ENCODE data around the gene ERF. TPM values are rescaled to one million over a fixed set of nuclear protein-coding genes. Genes with fewer than 3 reads are reported as not detected.

ERF gene
- total RNA-seq, 1 donor from 2014 or later = 51.6 TPM

- DNase-seq (ENCODE audit: low spot score in 2 of 2) = no peak
- Histone ChIP-seq H3K27ac (peak overlapping the region; percentile 84 to 90), H3K27me3 (no peaks in the 10 kb centered on the region), H3K9me3 (no peaks in the 10 kb centered on the region), H3K36me3 (peaks cover 17% of the 10 kb centered on the region in 2 donors), H3K4me1 (peaks cover 0 to 34% of the 10 kb centered on the region in 2 donors), H3K4me3 (peak overlapping the region; percentile 61 to 93)
- intact Hi-C loops (cut with DNase I) = loop anchor here (1.0 to 5.0 kb wide), 2 partner anchors 22 to 143 kb away; partner anchors contain the start of genes GSK3A and ZNF574
- no peak for TF ChIP-seq CTCF (IDR thresholded peaks at IDR 0.05)
These were observed 34.2 kb downstream of the ERF start for GRCh38 chr19:42220751-42221097.

- Histone ChIP-seq H3K27ac (peak within 1 kb of the TSS; percentile 84 to 90), H3K36me3 (peaks cover 11% of the 10 kb centered on the region in 2 donors), H3K4me3 (peak within 1 kb of the TSS; percentile 61 to 93), H3K4me1 (peaks cover 0 to 34% of the 10 kb centered on the region in 2 donors), H3K27me3 (no peaks in the 10 kb centered on the region), H3K9me3 (no peaks in the 10 kb centered on the region)
- no peak for TF ChIP-seq CTCF (IDR thresholded peaks at IDR 0.05)
- peak; percentile 94 to 98 for DNase-seq (ENCODE audit: low spot score in 2 of 2)
- intact Hi-C loops (cut with DNase I) = loop anchor here (1.0 to 5.0 kb wide), 4 partner anchors 22 to 338 kb away; partner anchors contain the start of genes ARHGEF1, GSK3A and ZNF574
These were observed 34.8 kb downstream of the ERF start, which contains the start of gene ZNF526 for GRCh38 chr19:42219812-42220750. ZNF526 (plus strand) TSS chr19:42220312; CDS start chr19:42224404, 4,092 bp downstream.

- Histone ChIP-seq H3K4me3 (peak within 1 kb of the TSS; percentile 78 to 85), H3K36me3 (peaks cover 7 to 15% of the 10 kb centered on the region in 2 donors), H3K27me3 (no peaks in the 10 kb centered on the region), H3K4me1 (peaks cover 0 to 34% of the 10 kb centered on the region in 2 donors), H3K27ac (peak within 1 kb of the TSS; percentile 84 to 90), H3K9me3 (no peaks in the 10 kb centered on the region)
- no peak for TF ChIP-seq CTCF (IDR thresholded peaks at IDR 0.05)
- DNase-seq (ENCODE audit: low spot score in 2 of 2) = peak; percentile 96 to 99
- intact Hi-C loops (cut with DNase I) = loop anchor here (1.0 to 5.0 kb wide), 4 partner anchors 51 to 335 kb away; partner anchors contain the start of gene ARHGEF1
These were observed 37.1 kb downstream of the ERF start, which contains the start of gene DEDD2 for GRCh38 chr19:42217520-42218437. DEDD2 (minus strand) TSS chr19:42217677; CDS start chr19:42217007, 670 bp downstream.

- H3K27me3 ChIP-seq = no peaks in the 10 kb centered on the region
- intact Hi-C loops (cut with DNase I) = loop anchor here (1.0 to 5.0 kb wide), 3 partner anchors 51 to 335 kb away; partner anchors contain the start of gene ARHGEF1
- TF ChIP-seq CTCF (IDR thresholded peaks at IDR 0.05) = no peak
- H3K36me3 ChIP-seq = peaks cover 15 to 18% of the 10 kb centered on the region in 2 donors
- peak overlapping the region; percentile 79 to 90 for H3K27ac ChIP-seq
- peaks cover 0 to 34% of the 10 kb centered on the region in 2 donors for H3K4me1 ChIP-seq
- H3K9me3 ChIP-seq = no peaks in the 10 kb centered on the region
- peak in 1 of 2 donors; percentile 74 for DNase-seq (ENCODE audit: low spot score in 2 of 2)
- peak overlapping the region; percentile 78 to 85 for H3K4me3 ChIP-seq
These were observed 38.0 kb downstream of the ERF start for GRCh38 chr19:42216653-42217519.

All from ascending aorta (tissue), 2 donors.